Fibroblast of mammary gland (primary cell): Measurements from ENCODE around the gene ARHGAP1.

Experiments
- DNase-seq: peaks from one replicate; pipeline ENCODE4 v3.0.0-alpha.2; 2010; ENCODE audit warnings: low read depth
- H3K4me3 ChIP-seq: 2 replicates; pipeline ENCODE4 v1.5.1; 2011; ENCODE audit warnings: low read depth, mild to moderate bottlenecking, low read length, moderate library complexity; ENCODE audit not compliant: control insufficient read depth
- TF ChIP-seq, protein P1 (sequence below): conservative IDR thresholded peaks from 2 replicates; pipeline ENCODE4 v1.5.1; 2011; ENCODE audit warnings: low read depth, low read length, inconsistent platforms; ENCODE audit not compliant: control insufficient read depth, insufficient read depth

ARHGAP1 gene

DNA sequence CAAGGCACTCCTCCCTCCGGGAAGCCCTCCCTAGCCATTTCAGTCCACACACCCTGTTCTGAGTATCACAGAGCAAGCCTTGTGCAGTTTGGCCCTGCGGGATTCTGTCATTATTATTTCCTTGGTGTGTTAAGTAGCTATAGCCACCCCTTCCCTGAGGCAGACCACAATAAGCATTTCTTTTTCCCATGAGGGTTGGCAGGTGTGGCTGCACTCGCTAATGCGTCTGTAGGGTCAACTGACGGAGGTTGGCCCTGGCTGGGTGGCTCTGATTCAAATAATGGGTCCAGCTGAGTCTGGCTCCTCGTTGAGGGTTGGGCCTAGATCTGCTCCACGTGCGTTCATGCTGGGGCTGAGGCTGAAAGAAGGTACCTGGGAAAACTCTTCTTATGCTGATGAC lies 23.7 kb upstream of the ARHGAP1 start:
- no peak for DNase-seq
- H3K4me3 ChIP-seq: no peak overlapping the region
- TF ChIP-seq, protein P1, sequence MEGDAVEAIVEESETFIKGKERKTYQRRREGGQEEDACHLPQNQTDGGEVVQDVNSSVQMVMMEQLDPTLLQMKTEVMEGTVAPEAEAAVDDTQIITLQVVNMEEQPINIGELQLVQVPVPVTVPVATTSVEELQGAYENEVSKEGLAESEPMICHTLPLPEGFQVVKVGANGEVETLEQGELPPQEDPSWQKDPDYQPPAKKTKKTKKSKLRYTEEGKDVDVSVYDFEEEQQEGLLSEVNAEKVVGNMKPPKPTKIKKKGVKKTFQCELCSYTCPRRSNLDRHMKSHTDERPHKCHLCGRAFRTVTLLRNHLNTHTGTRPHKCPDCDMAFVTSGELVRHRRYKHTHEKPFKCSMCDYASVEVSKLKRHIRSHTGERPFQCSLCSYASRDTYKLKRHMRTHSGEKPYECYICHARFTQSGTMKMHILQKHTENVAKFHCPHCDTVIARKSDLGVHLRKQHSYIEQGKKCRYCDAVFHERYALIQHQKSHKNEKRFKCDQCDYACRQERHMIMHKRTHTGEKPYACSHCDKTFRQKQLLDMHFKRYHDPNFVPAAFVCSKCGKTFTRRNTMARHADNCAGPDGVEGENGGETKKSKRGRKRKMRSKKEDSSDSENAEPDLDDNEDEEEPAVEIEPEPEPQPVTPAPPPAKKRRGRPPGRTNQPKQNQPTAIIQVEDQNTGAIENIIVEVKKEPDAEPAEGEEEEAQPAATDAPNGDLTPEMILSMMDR: no peak

DNA sequence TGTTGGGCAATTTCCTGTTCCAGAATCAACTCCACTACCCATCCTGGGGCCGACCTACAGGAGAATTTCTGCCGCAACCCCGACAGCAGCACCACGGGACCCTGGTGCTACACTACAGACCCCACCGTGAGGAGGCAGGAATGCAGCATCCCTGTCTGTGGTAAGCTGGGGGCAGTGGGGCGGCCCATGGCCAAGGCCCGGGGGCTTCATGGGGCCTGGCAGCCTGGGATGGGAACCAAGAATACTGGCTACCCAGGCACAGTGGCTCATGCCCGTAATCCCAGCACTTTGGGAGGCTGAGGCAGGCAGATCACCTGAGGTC lies 22.9 kb upstream of the ARHGAP1 start:
- DNase-seq: no peak
- H3K4me3 ChIP-seq: no peak overlapping the region
- TF ChIP-seq, protein P1: no peak

GRCh38 chr11:46722566-46723358 lies 22.3 kb upstream of the ARHGAP1 start:
- TF ChIP-seq, protein P1: no peak
- no peak for DNase-seq
- no peak overlapping the region for H3K4me3 ChIP-seq

GRCh38 chr11:46721286-46721685 lies 20.9 kb upstream of the ARHGAP1 start:
- H3K4me3 ChIP-seq: no peak overlapping the region
- TF ChIP-seq, protein P1: no peak
- DNase-seq: no peak

GRCh38 chr11:46719543-46720218 lies 19.3 kb upstream of the ARHGAP1 start:
- TF ChIP-seq, protein P1: no peak
- H3K4me3 ChIP-seq: no peak overlapping the region
- DNase-seq: no peak

DNA sequence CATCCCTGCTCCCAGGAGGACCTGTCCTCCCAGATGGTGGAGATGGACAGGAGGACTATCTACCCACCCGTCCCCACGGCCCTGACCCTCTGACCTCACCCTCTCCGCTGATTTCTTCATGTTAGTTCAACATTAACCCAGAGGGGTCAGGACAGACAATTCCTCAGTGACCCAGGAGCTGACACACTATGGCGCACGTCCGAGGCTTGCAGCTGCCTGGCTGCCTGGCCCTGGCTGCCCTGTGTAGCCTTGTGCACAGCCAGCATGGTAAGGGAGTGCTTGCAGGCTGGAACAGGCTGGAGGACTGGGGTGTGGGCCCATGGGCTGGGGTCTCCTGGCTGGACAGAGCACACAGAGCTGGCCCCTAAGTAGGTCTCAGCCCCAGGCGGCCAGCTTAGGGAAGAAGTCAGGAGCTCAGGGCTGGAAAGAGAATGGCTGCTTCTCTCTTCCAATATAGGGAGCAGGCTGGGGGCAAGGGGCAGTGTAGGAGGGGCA lies 18.7 kb upstream of the ARHGAP1 start, which contains the start of gene F2:
TSS of gene F2 (plus strand) at position 166 of the 495 bp plus-strand sequence. CDS start at position 189, 23 bp downstream.
- DNase-seq: no peak
- no peak within 1 kb of the TSS for H3K4me3 ChIP-seq
- TF ChIP-seq, protein P1: no peak
